ENCODE measurements around the gene CFAP107.
"Not testable (repeated sequence)": the region's sequence is repeated elsewhere in the genome, so short reads cannot be mapped to it uniquely, and the experiment has no call there.

Gene CFAP107

GRCh38 chr1:12745992-12746323 is at the start of gene CFAP107:
Gene CFAP107 (plus strand): TSS chr1:12746200. CDS start chr1:12746431, 231 bp downstream.
- no peak for DNase-seq (ENCODE audit: low read depth in 2 of 2)

GRCh38 chr1:12696658-12697057 is 49.3 kb upstream of the CFAP107 start:
- no peak for DNase-seq (ENCODE audit: low read depth in 2 of 2)

- DNase-seq (ENCODE audit: low read depth in 2 of 2): no peak
Observed at GRCh38 chr1:12697397-12697796, 48.6 kb upstream of the CFAP107 start.

GRCh38 chr1:12703821-12704451 is 42.1 kb upstream of the CFAP107 start:
- DNase-seq (ENCODE audit: low read depth in 2 of 2): no peak

- DNase-seq (ENCODE audit: low read depth in 2 of 2): no peak
Observed at GRCh38 chr1:12706061-12706460, 39.9 kb upstream of the CFAP107 start.

- DNase-seq (ENCODE audit: low read depth in 2 of 2): no peak
Observed at GRCh38 chr1:12708396-12709090, 37.5 kb upstream of the CFAP107 start.

GRCh38 chr1:12709091-12709491 is 36.9 kb upstream of the CFAP107 start:
- no peak for DNase-seq (ENCODE audit: low read depth in 2 of 2)

GRCh38 chr1:12709696-12710095 is 36.3 kb upstream of the CFAP107 start:
- no peak for DNase-seq (ENCODE audit: low read depth in 2 of 2)

GRCh38 chr1:12711536-12711935 is 34.5 kb upstream of the CFAP107 start:
- no peak for DNase-seq (ENCODE audit: low read depth in 2 of 2)

GRCh38 chr1:12712076-12712475 is 33.9 kb upstream of the CFAP107 start:
- no peak for DNase-seq (ENCODE audit: low read depth in 2 of 2)

GRCh38 chr1:12712929-12713328 is 33.1 kb upstream of the CFAP107 start:
- DNase-seq (ENCODE audit: low read depth in 2 of 2): no peak

- not testable (repeated sequence) for DNase-seq (ENCODE audit: low read depth in 2 of 2)
Observed at GRCh38 chr1:12713651-12714050, 32.3 kb upstream of the CFAP107 start.

- no peak for DNase-seq (ENCODE audit: low read depth in 2 of 2)
Observed at GRCh38 chr1:12714710-12715475, 31.1 kb upstream of the CFAP107 start.

GRCh38 chr1:12715896-12716437 is 30.0 kb upstream of the CFAP107 start, which contains the start of gene AADACL3:
Gene AADACL3 (plus strand): TSS chr1:12716110. CDS start chr1:12716177, 67 bp downstream.
- DNase-seq (ENCODE audit: low read depth in 2 of 2): no peak

- DNase-seq (ENCODE audit: low read depth in 2 of 2): no peak
Observed at GRCh38 chr1:12717301-12717838, 28.6 kb upstream of the CFAP107 start.

- DNase-seq (ENCODE audit: low read depth in 2 of 2): no peak
Observed at GRCh38 chr1:12722626-12723025, 23.4 kb upstream of the CFAP107 start.

GRCh38 chr1:12728391-12728790 is 17.6 kb upstream of the CFAP107 start:
- no peak for DNase-seq (ENCODE audit: low read depth in 2 of 2)

GRCh38 chr1:12730156-12730555 is 15.8 kb upstream of the CFAP107 start:
- DNase-seq (ENCODE audit: low read depth in 2 of 2): no peak

GRCh38 chr1:12731084-12731483 is 14.9 kb upstream of the CFAP107 start:
- not testable (repeated sequence) for DNase-seq (ENCODE audit: low read depth in 2 of 2)

GRCh38 chr1:12734651-12735050 is 11.3 kb upstream of the CFAP107 start:
- no peak for DNase-seq (ENCODE audit: low read depth in 2 of 2)

- no peak for DNase-seq (ENCODE audit: low read depth in 2 of 2)
Observed at GRCh38 chr1:12738934-12739333, 7.1 kb upstream of the CFAP107 start.

- no peak for DNase-seq (ENCODE audit: low read depth in 2 of 2)
Observed at GRCh38 chr1:12739613-12740012, 6.4 kb upstream of the CFAP107 start.

All from stimulated activated CD8-positive, alpha-beta memory T cell treated with anti-CD3 and anti-CD28 coated beads, Interleukin-15, amount 100 ng/mL, for 4 hours (primary cell).